Keratinocyte (primary cell): ENCODE results near the gene SYT15. TPM values are rescaled to one million over a fixed set of nuclear protein-coding genes. Genes with fewer than 3 reads are reported as not detected.

ENCODE experiments used
- DNase-seq: peaks from one replicate; pipeline ENCODE4 v3.0.0-alpha.2; 2011; ENCODE audit warnings: low read depth, missing footprints, low spot score
- FAIRE-seq: peaks from 2 replicates; lab custom pipeline; 2011; peaks lifted over from hg19 to GRCh38; lab: Jason Lieb, UNC
- H2AFZ ChIP-seq: 2 replicates; pipeline ENCODE4 v1.6.0; 2012; ENCODE audit warnings: low read length, control low read depth, inconsistent platforms; ENCODE audit not compliant: control insufficient read depth
- H3K27ac ChIP-seq: 2 replicates; pipeline ENCODE4 v1.5.1; 2011; ENCODE audit warnings: low read length; ENCODE audit not compliant: control insufficient read depth, insufficient read depth
- H3K27me3 ChIP-seq: 3 replicates; pipeline ENCODE4 v1.6.0; 2011; ENCODE audit warnings: low read length; ENCODE audit not compliant: control insufficient read depth, insufficient read depth; ENCODE audit errors: extremely low read depth
- H3K36me3 ChIP-seq, 2 experiments: 2 replicates in 1 of 2; 3 replicates in 1 of 2; pipeline ENCODE4 v1.5.1; 2011; ENCODE audit warnings: low read length in 2 of 2, mild to moderate bottlenecking in 1 of 2; ENCODE audit not compliant: control insufficient read depth in 2 of 2, insufficient read depth in 2 of 2; ENCODE audit errors: extremely low read depth in 1 of 2
- H3K4me1 ChIP-seq: 3 replicates; pipeline ENCODE4 v1.5.1; 2011; ENCODE audit warnings: low read length; ENCODE audit not compliant: control insufficient read depth, insufficient read depth; ENCODE audit errors: extremely low read depth
- H3K4me2 ChIP-seq: 3 replicates; pipeline ENCODE4 v1.6.0; 2011; ENCODE audit warnings: low read depth, low read length; ENCODE audit not compliant: control insufficient read depth, insufficient read depth; ENCODE audit errors: extremely low read depth
- H3K4me3 ChIP-seq, 3 experiments: fragments of 200-600 bp in 1 of 3; sonication (generic) in 1 of 3; 2 replicates in 2 of 3; 3 replicates in 1 of 3; pipeline ENCODE4 v1.5.1; 2011 to 2016; ENCODE audit warnings: low read length in 3 of 3, mild to moderate bottlenecking in 3 of 3, control low read depth in 2 of 3, inconsistent platforms in 1 of 3, low read depth in 1 of 3, mixed read lengths in 1 of 3, mixed run types in 1 of 3, moderate library complexity in 1 of 3; ENCODE audit not compliant: control insufficient read depth in 2 of 3, insufficient read depth in 2 of 3; ENCODE audit errors: extremely low read depth in 1 of 3
- H3K79me2 ChIP-seq: 2 replicates; pipeline ENCODE4 v1.6.0; 2012; ENCODE audit warnings: low read length; ENCODE audit not compliant: control insufficient read depth, insufficient read depth
- H3K9ac ChIP-seq: 3 replicates; pipeline ENCODE4 v1.6.0; 2011; ENCODE audit warnings: low read length; ENCODE audit not compliant: control insufficient read depth, insufficient read depth; ENCODE audit errors: extremely low read depth
- H3K9me1 ChIP-seq: 3 replicates; pipeline ENCODE4 v1.6.0; 2011; ENCODE audit warnings: low read length; ENCODE audit not compliant: control insufficient read depth, insufficient read depth; ENCODE audit errors: extremely low read depth
- H3K9me3 ChIP-seq: 2 replicates; pipeline ENCODE4 v1.5.1; 2012; ENCODE audit warnings: low read depth, low read length; ENCODE audit not compliant: control insufficient read depth
- H4K20me1 ChIP-seq: 3 replicates; pipeline ENCODE4 v1.6.0; 2011; ENCODE audit warnings: low read length; ENCODE audit not compliant: control insufficient read depth, insufficient read depth; ENCODE audit errors: extremely low read depth
- EZH2 ChIP-seq: IDR thresholded peaks from one replicate; pipeline ENCODE4 v1.6.1; 2012; ENCODE audit warnings: inconsistent platforms, mild to moderate bottlenecking, low read length, moderate library complexity
- dilution Hi-C: fragments of 300-500 bp; cut with MboI; formaldehyde crosslinking; loops from one replicate; pipeline ENCODE4 v1.7.0; 2020; ENCODE audit warnings: low sequenced_read_pairs; ENCODE audit not compliant: extremely low pct_ligation_motif_present
- polyA plus RNA-seq, 5 experiments: library from polyadenylated mRNA; depleted of rRNA in 3 of 5; stranded (reverse) in 3 of 5; stranded (forward) in 1 of 5; unstranded in 1 of 5; fragments of >200 nt; gene quantifications; 1 replicate in 1 of 5; 2 replicates in 3 of 5; 3 replicates in 1 of 5; pipeline versions ENCODE4 v1.2.1 to v1.2.3, GENCODE V29; 2011 to 2012; ENCODE audit warnings: missing spikeins in 2 of 5, low read depth in 1 of 5, low replicate concordance in 1 of 5
- TF ChIP-seq, protein P1 (sequence below), 3 experiments: IDR thresholded peaks in 1 of 3; conservative IDR thresholded peaks in 1 of 3; optimal IDR thresholded peaks in 1 of 3; 2 replicates in 2 of 3; 3 replicates in 1 of 3; pipeline versions ENCODE3 to v1.5.1; 2011; ENCODE audit warnings: low read length in 3 of 3, mild to moderate bottlenecking in 3 of 3, moderate library complexity in 2 of 3, control low read depth in 1 of 3, inconsistent platforms in 1 of 3; ENCODE audit not compliant: insufficient read depth in 2 of 3; ENCODE audit errors: extremely low read depth in 1 of 3

SYT15 gene
- polyA plus RNA-seq, 1 donor (not counting 4 experiments of a cell fraction or from before 2014, with no cell fraction given) = 0.16 TPM

DNA sequence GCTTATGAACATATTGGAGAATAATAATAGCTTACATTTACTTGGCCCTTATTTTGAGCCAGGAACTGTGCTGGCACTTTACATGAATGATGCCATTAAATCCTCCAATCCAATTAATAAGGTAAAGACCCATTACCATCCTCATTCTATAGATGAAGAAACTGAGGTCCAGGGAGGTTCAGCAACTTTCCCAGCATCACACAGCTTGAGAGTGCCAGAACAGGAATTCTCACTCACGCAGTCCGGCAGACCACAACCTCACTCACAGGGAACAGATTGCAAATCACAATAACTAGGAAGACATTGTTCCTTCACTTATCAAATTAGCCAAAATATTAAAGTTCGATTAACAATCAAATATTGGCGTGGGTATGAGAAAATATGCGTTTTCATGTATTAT is 40.8 kb upstream of the SYT15 start:
- H3K4me2 ChIP-seq = no peak overlapping the region
- no peak for DNase-seq
- no peaks in the 10 kb centered on the region for H4K20me1 ChIP-seq
- no peaks in the 10 kb centered on the region for H3K9me1 ChIP-seq
- H3K36me3 ChIP-seq = no peaks in the 10 kb centered on the region
- no peak overlapping the region for H2AFZ ChIP-seq
- no peak overlapping the region for H3K9ac ChIP-seq
- H3K79me2 ChIP-seq = no peaks in the 10 kb centered on the region
- H3K27me3 ChIP-seq = peaks cover 48% of the 10 kb centered on the region
- no peaks in the 10 kb centered on the region for H3K9me3 ChIP-seq
- no peaks in the 10 kb centered on the region for H3K4me1 ChIP-seq
- no peak overlapping the region for H3K27ac ChIP-seq
- H3K4me3 ChIP-seq = no peak overlapping the region
- TF ChIP-seq, protein P1, sequence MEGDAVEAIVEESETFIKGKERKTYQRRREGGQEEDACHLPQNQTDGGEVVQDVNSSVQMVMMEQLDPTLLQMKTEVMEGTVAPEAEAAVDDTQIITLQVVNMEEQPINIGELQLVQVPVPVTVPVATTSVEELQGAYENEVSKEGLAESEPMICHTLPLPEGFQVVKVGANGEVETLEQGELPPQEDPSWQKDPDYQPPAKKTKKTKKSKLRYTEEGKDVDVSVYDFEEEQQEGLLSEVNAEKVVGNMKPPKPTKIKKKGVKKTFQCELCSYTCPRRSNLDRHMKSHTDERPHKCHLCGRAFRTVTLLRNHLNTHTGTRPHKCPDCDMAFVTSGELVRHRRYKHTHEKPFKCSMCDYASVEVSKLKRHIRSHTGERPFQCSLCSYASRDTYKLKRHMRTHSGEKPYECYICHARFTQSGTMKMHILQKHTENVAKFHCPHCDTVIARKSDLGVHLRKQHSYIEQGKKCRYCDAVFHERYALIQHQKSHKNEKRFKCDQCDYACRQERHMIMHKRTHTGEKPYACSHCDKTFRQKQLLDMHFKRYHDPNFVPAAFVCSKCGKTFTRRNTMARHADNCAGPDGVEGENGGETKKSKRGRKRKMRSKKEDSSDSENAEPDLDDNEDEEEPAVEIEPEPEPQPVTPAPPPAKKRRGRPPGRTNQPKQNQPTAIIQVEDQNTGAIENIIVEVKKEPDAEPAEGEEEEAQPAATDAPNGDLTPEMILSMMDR (optimal IDR thresholded peaks at IDR 0.05 in 1 of 3, IDR thresholded peaks at IDR 0.05 in 1 of 3, conservative IDR thresholded peaks at IDR 0.05 in 1 of 3; ENCODE audit: extremely low read depth in 1 of 3, insufficient read depth in 2 of 3, low read length in 3 of 3) = no peak
- TF ChIP-seq EZH2 = no peak
- dilution Hi-C loops = no loop called here
- FAIRE-seq = no peak

DNA sequence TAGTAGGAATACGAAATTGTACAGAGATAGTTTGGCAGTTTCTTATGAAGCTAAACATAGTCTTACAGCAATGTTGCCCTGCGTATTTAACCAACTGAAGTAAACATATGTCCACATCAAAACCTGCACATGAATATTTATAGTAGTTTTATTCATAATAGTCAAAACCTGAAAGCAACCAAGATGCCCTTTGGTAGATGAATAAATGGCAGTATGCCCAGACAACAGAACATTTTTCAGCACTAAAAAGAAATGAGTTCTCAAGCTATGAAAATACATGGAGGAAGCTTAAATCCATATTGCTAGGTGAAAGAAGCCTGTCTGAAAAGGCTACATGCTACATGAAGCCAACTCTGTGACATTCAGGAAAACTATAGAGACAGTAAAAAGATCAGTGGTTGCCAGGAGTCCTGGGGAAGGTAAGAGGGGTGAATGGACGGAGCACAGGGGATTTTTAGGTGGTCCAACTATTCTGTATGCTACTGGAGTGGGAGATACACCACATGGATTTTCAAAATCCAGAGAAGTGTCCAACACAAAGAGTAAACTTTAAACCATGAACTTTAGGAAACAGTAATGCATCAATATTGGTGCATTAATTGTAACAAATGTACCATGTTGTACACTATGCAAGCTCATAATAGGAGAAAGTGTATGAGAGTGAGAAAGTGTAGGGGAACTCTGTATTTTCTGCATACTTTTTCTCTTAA is 40.1 kb upstream of the SYT15 start:
- H3K4me3 ChIP-seq = no peak overlapping the region
- TF ChIP-seq, protein P1 (optimal IDR thresholded peaks at IDR 0.05 in 1 of 3, IDR thresholded peaks at IDR 0.05 in 1 of 3, conservative IDR thresholded peaks at IDR 0.05 in 1 of 3; ENCODE audit: extremely low read depth in 1 of 3, insufficient read depth in 2 of 3, low read length in 3 of 3) = no peak
- TF ChIP-seq EZH2 = no peak
- H3K9me3 ChIP-seq = no peaks in the 10 kb centered on the region
- no peaks in the 10 kb centered on the region for H3K79me2 ChIP-seq
- FAIRE-seq = no peak
- H2AFZ ChIP-seq = no peak overlapping the region
- H3K27me3 ChIP-seq = peaks cover 55% of the 10 kb centered on the region
- dilution Hi-C loops = no loop called here
- H3K36me3 ChIP-seq = no peaks in the 10 kb centered on the region
- H3K9ac ChIP-seq = no peak overlapping the region
- no peak for DNase-seq
- H3K4me2 ChIP-seq = no peak overlapping the region
- H3K4me1 ChIP-seq = no peaks in the 10 kb centered on the region
- no peaks in the 10 kb centered on the region for H3K9me1 ChIP-seq
- no peak overlapping the region for H3K27ac ChIP-seq
- no peaks in the 10 kb centered on the region for H4K20me1 ChIP-seq
